Measurements from ENCODE around the gene ARL8B.

Gene ARL8B

GRCh38 chr3:5220193-5220592 lies 98.1 kb downstream of the ARL8B start:
- Histone ChIP-seq H3K27ac (replicated peaks) (no peak overlapping the region), H3K27me3 (ENCODE audit: insufficient read depth, poor library complexity, severe bottlenecking) (no peaks in the 10 kb centered on the region), H3K4me3 (replicated peaks; ENCODE audit: insufficient read depth, low read length) (no peak overlapping the region)
- TF ChIP-seq REST (IDR thresholded peaks at IDR 0.05; ENCODE audit: insufficient replicate concordance, low read depth) (no peak), SPI1 (IDR thresholded peaks at IDR 0.05; ENCODE audit: borderline replicate concordance, low read depth) (no peak), GABPA (IDR thresholded peaks at IDR 0.05; ENCODE audit: low read depth) (no peak), CTCF (IDR thresholded peaks at IDR 0.05; ENCODE audit: insufficient read depth, low read length) (no peak), POLR2AphosphoS5 (IDR thresholded peaks at IDR 0.05; ENCODE audit: low read depth) (no peak)
- no peak for DNase-seq (ENCODE audit: low read depth in 1 of 2, low spot score in 1 of 2)

- Histone ChIP-seq H3K27ac (replicated peaks) (no peak overlapping the region), H3K4me3 (replicated peaks; ENCODE audit: insufficient read depth, low read length) (no peak overlapping the region), H3K27me3 (ENCODE audit: insufficient read depth, poor library complexity, severe bottlenecking) (no peaks in the 10 kb centered on the region)
- no peak for TF ChIP-seq REST (IDR thresholded peaks at IDR 0.05; ENCODE audit: insufficient replicate concordance, low read depth)
- DNase-seq (ENCODE audit: low read depth in 1 of 2, low spot score in 1 of 2): no peak
Observed at GRCh38 chr3:5220667-5221431, 98.8 kb downstream of the ARL8B start.

- DNase-seq (ENCODE audit: low read depth in 1 of 2, low spot score in 1 of 2): no peak
- TF ChIP-seq CTCF (IDR thresholded peaks at IDR 0.05; ENCODE audit: insufficient read depth, low read length) (no peak), REST (IDR thresholded peaks at IDR 0.05; ENCODE audit: insufficient replicate concordance, low read depth) (no peak), GABPA (IDR thresholded peaks at IDR 0.05; ENCODE audit: low read depth) (no peak), SPI1 (IDR thresholded peaks at IDR 0.05; ENCODE audit: borderline replicate concordance, low read depth) (no peak), POLR2AphosphoS5 (IDR thresholded peaks at IDR 0.05; ENCODE audit: low read depth) (no peak)
- Histone ChIP-seq H3K27ac (replicated peaks) (no peak overlapping the region), H3K27me3 (ENCODE audit: insufficient read depth, poor library complexity, severe bottlenecking) (no peaks in the 10 kb centered on the region), H3K4me3 (replicated peaks; ENCODE audit: insufficient read depth, low read length) (no peak overlapping the region)
Observed at GRCh38 chr3:5221701-5222100, 99.6 kb downstream of the ARL8B start.

All from HL-60 (cell line).